Gastrocnemius medialis (tissue), 4 donors: Measurements from ENCODE around the gene AFAP1L1.

Experiments
- CTCF ChIP-seq, 5 experiments: fragments of 450-650 bp in 3 of 5; fragments of 200-600 bp in 2 of 5; sonication (generic) in 2 of 5; IDR thresholded peaks in 4 of 5; conservative IDR thresholded peaks in 1 of 5; 1 replicate in 4 of 5; 2 replicates in 1 of 5; pipeline ENCODE4 v1.5.1; 2016 to 2019; ENCODE audit warnings: antibody characterized with exemption in 5 of 5, mild to moderate bottlenecking in 3 of 5, moderate library complexity in 3 of 5
- POLR2A ChIP-seq, 2 donors: fragments of 450-650 bp; IDR thresholded peaks; one replicate each; pipeline ENCODE4 v1.6.1; 2017; ENCODE audit warnings: antibody characterized with exemption in 2 of 2, mild to moderate bottlenecking in 2 of 2, moderate library complexity in 2 of 2

DNA sequence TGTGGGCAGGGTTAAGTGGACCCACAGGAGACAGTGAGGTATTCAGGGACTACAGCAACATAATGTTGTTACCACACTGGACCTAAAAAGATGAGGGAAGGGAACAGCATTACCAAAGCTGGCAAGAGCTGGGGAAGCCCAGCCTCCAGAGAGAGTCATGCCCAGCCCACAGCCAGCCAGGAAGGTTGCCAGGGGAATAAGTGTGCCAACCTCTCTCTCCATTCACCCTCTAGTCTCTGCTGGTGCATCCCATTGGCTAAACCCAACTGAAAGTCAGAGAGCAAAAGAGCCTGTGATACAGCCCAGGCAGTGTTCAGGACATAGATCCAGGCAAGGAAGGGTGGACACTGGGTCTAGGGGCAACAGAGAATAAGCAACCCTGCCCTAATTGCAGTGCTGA is 35.8 kb upstream of the AFAP1L1 start:
- TF ChIP-seq CTCF (IDR thresholded peaks at IDR 0.05 in 4 of 5, conservative IDR thresholded peaks at IDR 0.05 in 1 of 5) (no peak), POLR2A (IDR thresholded peaks at IDR 0.05) (no peak)
